Liver (tissue), 9 donors: ENCODE data around the gene ACYP1. TPM values are rescaled to one million over a fixed set of nuclear protein-coding genes. Genes with fewer than 3 reads are reported as not detected.

ENCODE experiments used
- DNase-seq: peaks from one replicate; pipeline ENCODE4 v3.0.0-alpha.2; 2017; ENCODE audit warnings: low spot score
- H3K27ac ChIP-seq, 2 donors: one replicate each; pipeline ENCODE4 v1.7.0; 2013; ENCODE audit warnings: inconsistent platforms in 2 of 2, low read length in 2 of 2, control low read depth in 1 of 2, low read depth in 1 of 2, mild to moderate bottlenecking in 1 of 2
- H3K27me3 ChIP-seq, 4 donors: one replicate each; pipeline versions ENCODE4 v1.6.1 to v1.7.0; 2013; ENCODE audit warnings: low read length in 3 of 4, inconsistent platforms in 1 of 4, mild to moderate bottlenecking in 1 of 4, moderate library complexity in 1 of 4; ENCODE audit not compliant: control insufficient read depth in 4 of 4, insufficient read depth in 4 of 4
- H3K36me3 ChIP-seq, 4 donors: one replicate each; pipeline versions ENCODE4 v1.6.1 to v1.7.0; 2013; ENCODE audit warnings: low read length in 3 of 4, mild to moderate bottlenecking in 3 of 4, low read depth in 1 of 4, moderate library complexity in 1 of 4; ENCODE audit not compliant: control insufficient read depth in 4 of 4, insufficient read depth in 3 of 4
- H3K4me1 ChIP-seq, 4 donors: one replicate each; pipeline versions ENCODE4 v1.6.1 to v1.7.0; 2013; ENCODE audit warnings: low read length in 3 of 4, mild to moderate bottlenecking in 3 of 4, moderate library complexity in 1 of 4; ENCODE audit not compliant: control insufficient read depth in 4 of 4, insufficient read depth in 4 of 4
- H3K4me3 ChIP-seq, 3 donors: one replicate each; pipeline versions ENCODE4 v1.6.1 to v1.7.0; 2013; ENCODE audit warnings: low read length in 3 of 3, control low read depth in 1 of 3, low read depth in 1 of 3, mild to moderate bottlenecking in 1 of 3
- H3K9ac ChIP-seq, 2 donors: one replicate each; pipeline ENCODE4 v1.7.0; 2013; ENCODE audit warnings: low read length in 2 of 2, mild to moderate bottlenecking in 2 of 2, moderate library complexity in 2 of 2, control low read depth in 1 of 2, low read depth in 1 of 2
- H3K9me3 ChIP-seq, 4 donors: one replicate each; pipeline versions ENCODE4 v1.6.1 to v1.7.0; 2013; ENCODE audit warnings: low read length in 3 of 4; ENCODE audit not compliant: control insufficient read depth in 4 of 4
- EGR1 ChIP-seq, 2 donors: IDR thresholded peaks; 2 replicates each; pipeline ENCODE4 v1.6.1; 2016 to 2018; ENCODE audit warnings: antibody characterized with exemption in 2 of 2, low read depth in 2 of 2
- FOXA1 ChIP-seq: IDR thresholded peaks from 2 replicates; pipeline ENCODE4 v1.6.1; 2016; ENCODE audit warnings: antibody characterized with exemption
- FOXA2 ChIP-seq: IDR thresholded peaks from 2 replicates; pipeline ENCODE4 v1.6.1; 2016; ENCODE audit warnings: antibody characterized with exemption
- GABPA ChIP-seq, 2 donors: IDR thresholded peaks in 1 of 2; conservative IDR thresholded peaks in 1 of 2; 2 replicates each; pipeline ENCODE4 v1.6.1; 2016; ENCODE audit warnings: antibody characterized with exemption in 2 of 2, mild to moderate bottlenecking in 1 of 2, moderate library complexity in 1 of 2
- HNF4A ChIP-seq, 2 donors: conservative IDR thresholded peaks; 2 replicates each; pipeline ENCODE4 v1.6.1; 2016; ENCODE audit warnings: antibody characterized with exemption in 2 of 2, mild to moderate bottlenecking in 2 of 2
- JUND ChIP-seq, 2 donors: IDR thresholded peaks; 2 replicates each; pipeline ENCODE4 v1.6.1; 2016; ENCODE audit warnings: antibody characterized with exemption in 2 of 2
- NR2F2 ChIP-seq: IDR thresholded peaks from 2 replicates; pipeline ENCODE4 v1.6.1; 2016; ENCODE audit warnings: antibody characterized with exemption
- RAD21 ChIP-seq, 2 donors: IDR thresholded peaks; 2 replicates each; pipeline ENCODE4 v1.6.1; 2016; ENCODE audit warnings: antibody characterized with exemption in 2 of 2, mild to moderate bottlenecking in 2 of 2
- TAF1 ChIP-seq: conservative IDR thresholded peaks from 2 replicates; pipeline ENCODE4 v1.6.1; 2016; ENCODE audit warnings: antibody characterized with exemption, mild to moderate bottlenecking
- YY1 ChIP-seq: IDR thresholded peaks from 2 replicates; pipeline ENCODE4 v1.6.1; 2016; ENCODE audit warnings: antibody characterized with exemption, mild to moderate bottlenecking
- WGBS: extraction: QIAGEN DNeasy Blood & Tissue Kit; methylation state at CpG from one replicate; pipeline ENCODE4 v1.1.7; 2013; 5-methylcytosine and 5-hydroxymethylcytosine counted together
- polyA plus RNA-seq, 2 donors: library from polyadenylated mRNA; stranded (reverse) in 1 of 2; unstranded in 1 of 2; fragments of 200-250 nt in 1 of 2; fragments of >200 nt in 1 of 2; fragmentation: Nextera tagmentation in 1 of 2; extraction: Ambion mirVana in 1 of 2; gene quantifications; one replicate each; pipeline versions ENCODE4 v1.2.1 to v1.2.3, GENCODE V29; 2013 to 2015
- total RNA-seq, 2 donors: library from RNA; depleted of rRNA; stranded (reverse); fragments of >200 nt; gene quantifications; one replicate each; pipeline ENCODE4 v1.2.3, GENCODE V29; 2014
- TF ChIP-seq, protein P1 (sequence below): IDR thresholded peaks from 2 replicates; pipeline ENCODE4 v1.6.1; 2016; ENCODE audit warnings: antibody characterized with exemption
- TF ChIP-seq, protein P2 (sequence below): fragments of 150-350 bp; IDR thresholded peaks from 2 replicates; pipeline ENCODE4 v1.5.1; 2017; ENCODE audit warnings: improper control_type of control experiment, low read depth, low read length; ENCODE audit not compliant: missing input control
- TF ChIP-seq, protein P3 (sequence below): IDR thresholded peaks from 2 replicates; pipeline ENCODE4 v1.6.1; 2016; ENCODE audit warnings: antibody characterized with exemption
- TF ChIP-seq, protein P4 (sequence below): IDR thresholded peaks from 2 replicates; pipeline ENCODE4 v1.6.1; 2016; ENCODE audit warnings: antibody characterized with exemption, mild to moderate bottlenecking
- TF ChIP-seq, protein P5 (sequence below): IDR thresholded peaks from 2 replicates; pipeline ENCODE4 v1.6.1; 2016; ENCODE audit warnings: antibody characterized with exemption
- donor health status: healthy.
- donor health status: healthy.
- donor health status: healthy.
- donor health status: healthy.
- donor health status: healthy.

Gene ACYP1
- total and polyA plus RNA-seq, 4 donors = 2.1 to 7.5 (median 4.0) TPM

DNA sequence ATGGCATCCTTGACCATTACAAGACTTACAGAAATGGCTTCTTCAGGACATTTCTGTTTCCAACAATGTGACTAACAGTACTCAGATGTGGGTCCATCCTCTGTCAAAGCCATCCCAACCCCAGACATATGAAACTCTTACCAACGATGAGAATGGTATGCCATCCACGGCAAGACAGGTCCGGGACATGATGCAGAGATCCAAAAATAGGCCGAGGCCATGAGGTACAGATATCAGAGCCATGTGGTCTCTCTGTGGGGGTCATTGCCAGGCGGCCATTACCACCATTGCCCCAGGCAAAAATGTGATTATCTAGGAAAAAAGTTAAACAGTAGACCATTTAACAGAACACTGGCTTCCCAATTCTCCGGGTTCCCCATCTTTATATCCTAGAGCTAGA lies 33.1 kb upstream of the ACYP1 start:
- H3K36me3 ChIP-seq = peaks cover 5 to 77% (median 63%) of the 10 kb centered on the region in 4 donors
- WGBS = 90% methylated on average over 6 of the region's 6 CpGs
- no peaks in the 10 kb centered on the region for H3K27me3 ChIP-seq
- H3K9ac ChIP-seq = no peak overlapping the region
- H3K27ac ChIP-seq = no peak overlapping the region
- TF ChIP-seq TAF1 (no peak), JUND (IDR thresholded peaks at IDR 0.05) (no peak), FOXA2 (no peak), RAD21 (IDR thresholded peaks at IDR 0.05) (no peak), NR2F2 (no peak), YY1 (no peak), HNF4A (conservative IDR thresholded peaks at IDR 0.05) (no peak), FOXA1 (no peak), EGR1 (IDR thresholded peaks at IDR 0.05; ENCODE audit: low read depth in 2 of 2) (no peak)
- TF ChIP-seq, protein P1, sequence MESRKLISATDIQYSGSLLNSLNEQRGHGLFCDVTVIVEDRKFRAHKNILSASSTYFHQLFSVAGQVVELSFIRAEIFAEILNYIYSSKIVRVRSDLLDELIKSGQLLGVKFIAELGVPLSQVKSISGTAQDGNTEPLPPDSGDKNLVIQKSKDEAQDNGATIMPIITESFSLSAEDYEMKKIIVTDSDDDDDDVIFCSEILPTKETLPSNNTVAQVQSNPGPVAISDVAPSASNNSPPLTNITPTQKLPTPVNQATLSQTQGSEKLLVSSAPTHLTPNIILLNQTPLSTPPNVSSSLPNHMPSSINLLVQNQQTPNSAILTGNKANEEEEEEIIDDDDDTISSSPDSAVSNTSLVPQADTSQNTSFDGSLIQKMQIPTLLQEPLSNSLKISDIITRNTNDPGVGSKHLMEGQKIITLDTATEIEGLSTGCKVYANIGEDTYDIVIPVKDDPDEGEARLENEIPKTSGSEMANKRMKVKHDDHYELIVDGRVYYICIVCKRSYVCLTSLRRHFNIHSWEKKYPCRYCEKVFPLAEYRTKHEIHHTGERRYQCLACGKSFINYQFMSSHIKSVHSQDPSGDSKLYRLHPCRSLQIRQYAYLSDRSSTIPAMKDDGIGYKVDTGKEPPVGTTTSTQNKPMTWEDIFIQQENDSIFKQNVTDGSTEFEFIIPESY = no peak
- TF ChIP-seq, protein P2, sequence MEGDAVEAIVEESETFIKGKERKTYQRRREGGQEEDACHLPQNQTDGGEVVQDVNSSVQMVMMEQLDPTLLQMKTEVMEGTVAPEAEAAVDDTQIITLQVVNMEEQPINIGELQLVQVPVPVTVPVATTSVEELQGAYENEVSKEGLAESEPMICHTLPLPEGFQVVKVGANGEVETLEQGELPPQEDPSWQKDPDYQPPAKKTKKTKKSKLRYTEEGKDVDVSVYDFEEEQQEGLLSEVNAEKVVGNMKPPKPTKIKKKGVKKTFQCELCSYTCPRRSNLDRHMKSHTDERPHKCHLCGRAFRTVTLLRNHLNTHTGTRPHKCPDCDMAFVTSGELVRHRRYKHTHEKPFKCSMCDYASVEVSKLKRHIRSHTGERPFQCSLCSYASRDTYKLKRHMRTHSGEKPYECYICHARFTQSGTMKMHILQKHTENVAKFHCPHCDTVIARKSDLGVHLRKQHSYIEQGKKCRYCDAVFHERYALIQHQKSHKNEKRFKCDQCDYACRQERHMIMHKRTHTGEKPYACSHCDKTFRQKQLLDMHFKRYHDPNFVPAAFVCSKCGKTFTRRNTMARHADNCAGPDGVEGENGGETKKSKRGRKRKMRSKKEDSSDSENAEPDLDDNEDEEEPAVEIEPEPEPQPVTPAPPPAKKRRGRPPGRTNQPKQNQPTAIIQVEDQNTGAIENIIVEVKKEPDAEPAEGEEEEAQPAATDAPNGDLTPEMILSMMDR = no peak
- TF ChIP-seq, protein P3, sequence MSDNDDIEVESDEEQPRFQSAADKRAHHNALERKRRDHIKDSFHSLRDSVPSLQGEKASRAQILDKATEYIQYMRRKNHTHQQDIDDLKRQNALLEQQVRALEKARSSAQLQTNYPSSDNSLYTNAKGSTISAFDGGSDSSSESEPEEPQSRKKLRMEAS = no peak
- TF ChIP-seq, protein P4, sequence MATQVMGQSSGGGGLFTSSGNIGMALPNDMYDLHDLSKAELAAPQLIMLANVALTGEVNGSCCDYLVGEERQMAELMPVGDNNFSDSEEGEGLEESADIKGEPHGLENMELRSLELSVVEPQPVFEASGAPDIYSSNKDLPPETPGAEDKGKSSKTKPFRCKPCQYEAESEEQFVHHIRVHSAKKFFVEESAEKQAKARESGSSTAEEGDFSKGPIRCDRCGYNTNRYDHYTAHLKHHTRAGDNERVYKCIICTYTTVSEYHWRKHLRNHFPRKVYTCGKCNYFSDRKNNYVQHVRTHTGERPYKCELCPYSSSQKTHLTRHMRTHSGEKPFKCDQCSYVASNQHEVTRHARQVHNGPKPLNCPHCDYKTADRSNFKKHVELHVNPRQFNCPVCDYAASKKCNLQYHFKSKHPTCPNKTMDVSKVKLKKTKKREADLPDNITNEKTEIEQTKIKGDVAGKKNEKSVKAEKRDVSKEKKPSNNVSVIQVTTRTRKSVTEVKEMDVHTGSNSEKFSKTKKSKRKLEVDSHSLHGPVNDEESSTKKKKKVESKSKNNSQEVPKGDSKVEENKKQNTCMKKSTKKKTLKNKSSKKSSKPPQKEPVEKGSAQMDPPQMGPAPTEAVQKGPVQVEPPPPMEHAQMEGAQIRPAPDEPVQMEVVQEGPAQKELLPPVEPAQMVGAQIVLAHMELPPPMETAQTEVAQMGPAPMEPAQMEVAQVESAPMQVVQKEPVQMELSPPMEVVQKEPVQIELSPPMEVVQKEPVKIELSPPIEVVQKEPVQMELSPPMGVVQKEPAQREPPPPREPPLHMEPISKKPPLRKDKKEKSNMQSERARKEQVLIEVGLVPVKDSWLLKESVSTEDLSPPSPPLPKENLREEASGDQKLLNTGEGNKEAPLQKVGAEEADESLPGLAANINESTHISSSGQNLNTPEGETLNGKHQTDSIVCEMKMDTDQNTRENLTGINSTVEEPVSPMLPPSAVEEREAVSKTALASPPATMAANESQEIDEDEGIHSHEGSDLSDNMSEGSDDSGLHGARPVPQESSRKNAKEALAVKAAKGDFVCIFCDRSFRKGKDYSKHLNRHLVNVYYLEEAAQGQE = no peak
- TF ChIP-seq, protein P5, sequence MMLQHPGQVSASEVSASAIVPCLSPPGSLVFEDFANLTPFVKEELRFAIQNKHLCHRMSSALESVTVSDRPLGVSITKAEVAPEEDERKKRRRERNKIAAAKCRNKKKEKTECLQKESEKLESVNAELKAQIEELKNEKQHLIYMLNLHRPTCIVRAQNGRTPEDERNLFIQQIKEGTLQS = no peak
- H3K4me1 ChIP-seq = no peaks in the 10 kb centered on the region
- H3K4me3 ChIP-seq = no peak overlapping the region
- H3K9me3 ChIP-seq = no peaks in the 10 kb centered on the region
- DNase-seq = no peak

DNA sequence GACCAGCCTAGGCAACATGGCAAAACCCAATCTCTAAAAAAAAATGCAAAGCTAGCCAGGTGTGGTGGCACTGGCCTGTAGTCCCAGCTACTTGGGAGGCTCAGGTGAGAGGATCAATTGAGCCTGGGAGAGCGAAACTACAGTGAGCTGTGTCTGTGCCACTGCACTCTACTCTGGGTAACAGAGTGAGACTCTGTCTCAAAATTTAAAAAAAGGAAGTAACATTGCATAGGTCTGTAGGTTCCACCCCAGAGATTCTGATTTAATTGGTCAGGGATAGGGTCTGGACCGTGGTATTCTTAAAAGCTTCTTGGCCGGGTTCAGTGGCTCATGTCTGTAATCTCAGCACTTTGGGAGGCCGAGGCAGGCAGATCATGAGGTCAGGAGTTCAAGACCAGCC lies 31.9 kb upstream of the ACYP1 start:
- H3K9ac ChIP-seq = no peak overlapping the region
- H3K27ac ChIP-seq = no peak overlapping the region
- WGBS = 93% methylated on average over 4 of the region's 4 CpGs
- no peaks in the 10 kb centered on the region for H3K9me3 ChIP-seq
- H3K36me3 ChIP-seq = peaks cover 5 to 73% (median 59%) of the 10 kb centered on the region in 4 donors
- DNase-seq = no peak
- H3K4me1 ChIP-seq = no peaks in the 10 kb centered on the region
- H3K4me3 ChIP-seq = no peak overlapping the region
- TF ChIP-seq RAD21 (IDR thresholded peaks at IDR 0.05) (no peak), NR2F2 (no peak), GABPA (IDR thresholded peaks at IDR 0.05 in 1 of 2, conservative IDR thresholded peaks at IDR 0.05 in 1 of 2) (no peak), FOXA2 (no peak), YY1 (no peak), EGR1 (IDR thresholded peaks at IDR 0.05; ENCODE audit: low read depth in 2 of 2) (no peak)
- TF ChIP-seq, protein P1 = no peak
- TF ChIP-seq, protein P2 = no peak
- TF ChIP-seq, protein P4 = no peak
- H3K27me3 ChIP-seq = no peaks in the 10 kb centered on the region
